ENCODE results near the gene SETDB1. TPM values are rescaled to one million over a fixed set of nuclear protein-coding genes. Genes with fewer than 3 reads are reported as not detected.

SETDB1 gene
- total RNA-seq, 4 donors from 2014 or later: 19.5 to 59.7 (median 39.2) TPM

DNA sequence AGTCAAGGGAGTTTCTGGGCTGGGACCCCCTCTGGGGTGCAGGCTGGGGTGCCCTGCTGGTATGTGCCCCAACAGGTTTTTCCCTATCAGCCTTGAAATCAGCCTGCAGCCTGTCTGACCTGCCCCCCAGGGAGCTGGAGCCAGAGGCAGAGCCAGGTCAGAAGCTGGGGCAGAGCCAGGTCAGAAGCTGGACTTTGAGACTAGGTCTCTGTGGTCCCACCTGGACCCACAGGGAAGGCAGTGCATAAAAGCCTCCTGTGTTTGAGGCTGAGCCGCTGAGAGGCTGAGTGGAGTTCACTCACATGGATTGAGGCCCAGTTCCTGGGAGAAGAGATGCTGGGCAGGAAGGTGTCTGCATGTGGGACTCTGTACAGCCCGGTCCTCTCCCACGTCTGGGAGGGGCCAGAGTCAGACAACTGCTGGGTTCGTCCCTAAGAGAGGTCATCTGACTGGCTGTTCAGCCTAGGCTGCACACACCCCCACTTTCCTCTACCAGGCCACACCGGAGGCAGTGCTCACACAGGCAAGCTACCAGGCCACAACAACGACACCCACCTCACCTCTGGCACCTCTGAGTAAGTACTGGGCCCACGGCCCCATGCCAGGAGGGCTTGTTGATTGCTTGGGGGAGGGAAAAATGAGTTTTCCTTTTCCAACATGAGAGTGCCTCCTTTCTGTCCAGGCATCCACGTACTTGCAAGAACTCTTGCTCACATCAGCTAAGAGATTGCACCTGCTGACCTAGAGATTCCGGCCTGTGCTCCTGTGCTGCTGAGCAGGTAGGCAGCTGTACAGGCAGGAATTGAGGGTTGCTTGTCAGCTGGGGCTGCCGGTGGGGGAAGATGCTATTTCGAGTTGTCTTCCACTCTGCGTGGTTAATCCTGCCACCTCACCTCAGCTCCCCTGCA is 55.9 kb downstream of the SETDB1 start, which contains the start of gene ANXA9:
ANXA9 (plus strand) TSS at position 488 of the 908 bp plus-strand sequence. CDS start 814 bp downstream, outside the sequence.
- Histone ChIP-seq H3K4me3 (no peak within 1 kb of the TSS), H3K36me3 (no peaks in the 10 kb centered on the region), H3K27ac (peak within 1 kb of the TSS in 1 of 4 donors; percentile 42), H3K27me3 (no peaks in the 10 kb centered on the region), H3K9me3 (no peaks in the 10 kb centered on the region), H3K4me1 (peaks cover 11 to 38% (median 32%) of the 10 kb centered on the region in 4 donors)
- intact Hi-C loops (cut with DNase I; ENCODE audit: low total_unique reads): no loop called here
- in situ Hi-C loops (cut with MboI; ENCODE audit: low pct_ligation_motif_present in 1 of 4, low pct_unique_long_range_greater_than_20kb in 1 of 4, low sequenced_read_pairs in 3 of 4): no loop called here
- DNase-seq: peak; percentile 55
- TF ChIP-seq, protein P1, sequence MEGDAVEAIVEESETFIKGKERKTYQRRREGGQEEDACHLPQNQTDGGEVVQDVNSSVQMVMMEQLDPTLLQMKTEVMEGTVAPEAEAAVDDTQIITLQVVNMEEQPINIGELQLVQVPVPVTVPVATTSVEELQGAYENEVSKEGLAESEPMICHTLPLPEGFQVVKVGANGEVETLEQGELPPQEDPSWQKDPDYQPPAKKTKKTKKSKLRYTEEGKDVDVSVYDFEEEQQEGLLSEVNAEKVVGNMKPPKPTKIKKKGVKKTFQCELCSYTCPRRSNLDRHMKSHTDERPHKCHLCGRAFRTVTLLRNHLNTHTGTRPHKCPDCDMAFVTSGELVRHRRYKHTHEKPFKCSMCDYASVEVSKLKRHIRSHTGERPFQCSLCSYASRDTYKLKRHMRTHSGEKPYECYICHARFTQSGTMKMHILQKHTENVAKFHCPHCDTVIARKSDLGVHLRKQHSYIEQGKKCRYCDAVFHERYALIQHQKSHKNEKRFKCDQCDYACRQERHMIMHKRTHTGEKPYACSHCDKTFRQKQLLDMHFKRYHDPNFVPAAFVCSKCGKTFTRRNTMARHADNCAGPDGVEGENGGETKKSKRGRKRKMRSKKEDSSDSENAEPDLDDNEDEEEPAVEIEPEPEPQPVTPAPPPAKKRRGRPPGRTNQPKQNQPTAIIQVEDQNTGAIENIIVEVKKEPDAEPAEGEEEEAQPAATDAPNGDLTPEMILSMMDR (IDR thresholded peaks at IDR 0.05): no peak
- no peak for TF ChIP-seq EP300 (IDR thresholded peaks at IDR 0.05; ENCODE audit: low read depth)
- no peak for TF ChIP-seq POLR2AphosphoS5 (IDR thresholded peaks at IDR 0.05)
- no peak for TF ChIP-seq POLR2A (IDR thresholded peaks at IDR 0.05)
- 53% methylated on average over 12 of the region's 12 CpGs; no CpG with 5 or more reads in 1 of the 2 donors for WGBS, 2 donors (ENCODE audit: low coverage in 1 of 2)

DNA sequence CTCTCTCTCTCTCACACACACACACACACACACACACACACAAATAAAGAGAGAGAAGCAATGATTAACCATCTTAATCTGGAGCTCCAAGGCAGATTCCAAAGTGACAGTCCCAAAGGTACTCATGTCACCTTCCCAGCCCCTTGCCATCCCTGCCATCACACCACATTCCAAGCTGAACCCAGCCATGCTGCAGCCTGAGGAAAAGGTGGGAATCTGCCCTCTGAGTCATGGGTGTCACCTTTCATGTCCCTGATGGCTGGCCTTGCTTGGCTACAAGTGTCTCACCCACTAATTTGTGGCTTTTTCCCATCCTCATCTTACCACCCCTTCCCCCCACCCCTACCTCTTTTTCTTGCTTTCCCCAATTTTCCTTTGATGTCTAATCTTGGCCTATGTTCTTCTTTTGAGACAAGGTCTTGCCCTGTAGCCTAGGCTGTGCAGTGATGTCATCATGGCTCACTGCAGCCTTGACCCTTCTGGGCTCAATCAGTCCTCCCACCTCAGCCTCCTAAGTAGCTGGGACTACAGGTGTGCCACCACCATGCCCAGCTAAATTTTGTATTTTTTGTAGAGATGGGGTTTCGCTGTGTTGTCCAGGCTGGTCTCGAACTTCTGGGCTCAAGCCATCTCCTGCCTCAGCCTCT is 59.1 kb downstream of the SETDB1 start:
- Histone ChIP-seq H3K4me1 (peaks cover 0 to 17% (median 15%) of the 10 kb centered on the region in 4 donors), H3K27me3 (no peaks in the 10 kb centered on the region), H3K4me3 (no peak overlapping the region), H3K9me3 (no peaks in the 10 kb centered on the region), H3K36me3 (no peaks in the 10 kb centered on the region), H3K27ac (no peak overlapping the region)
- intact Hi-C loops (cut with DNase I; ENCODE audit: low total_unique reads): no loop called here
- DNase-seq: no peak
- 92% methylated on average over 2 of the region's 2 CpGs; no CpG with 5 or more reads in 1 of the 2 donors for WGBS, 2 donors (ENCODE audit: low coverage in 1 of 2)
- TF ChIP-seq, protein P1 (IDR thresholded peaks at IDR 0.05): no peak
- TF ChIP-seq POLR2A (IDR thresholded peaks at IDR 0.05): no peak
- no peak for TF ChIP-seq EP300 (IDR thresholded peaks at IDR 0.05; ENCODE audit: low read depth)
- TF ChIP-seq POLR2AphosphoS5 (IDR thresholded peaks at IDR 0.05): no peak
- in situ Hi-C loops (cut with MboI; ENCODE audit: low pct_ligation_motif_present in 1 of 4, low pct_unique_long_range_greater_than_20kb in 1 of 4, low sequenced_read_pairs in 3 of 4): no loop called here

DNA sequence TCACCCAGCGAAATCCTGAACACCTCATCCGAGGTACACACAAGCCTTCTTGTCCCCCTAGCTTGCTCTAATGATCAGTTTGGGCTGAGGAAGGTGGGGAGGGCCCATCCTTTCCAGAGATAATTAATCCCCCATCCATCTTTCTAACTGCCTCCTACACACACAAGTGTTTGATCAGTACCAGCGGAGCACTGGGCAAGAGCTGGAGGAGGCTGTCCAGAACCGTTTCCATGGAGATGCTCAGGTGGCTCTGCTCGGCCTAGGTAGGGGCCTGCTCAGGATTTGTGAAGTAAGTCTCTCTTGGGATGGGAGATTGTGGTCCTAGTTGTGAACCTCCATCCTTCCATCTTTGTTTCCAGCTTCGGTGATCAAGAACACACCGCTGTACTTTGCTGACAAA is 61.8 kb downstream of the SETDB1 start:
- DNase-seq: no peak

More for the DNA sequence above, 61.8 kb downstream of the SETDB1 start:
- H3K9me3 ChIP-seq: no peaks in the 10 kb centered on the region
- in situ Hi-C loops (cut with MboI; ENCODE audit: low pct_ligation_motif_present in 1 of 4, low pct_unique_long_range_greater_than_20kb in 1 of 4, low sequenced_read_pairs in 3 of 4) (no loop called here), intact Hi-C loops (cut with DNase I; ENCODE audit: low total_unique reads) (no loop called here)
- WGBS, 2 donors (ENCODE audit: low coverage in 1 of 2): 89 to 93% methylated on average over 3 to 7 of the region's 7 CpGs
- no peaks in the 10 kb centered on the region for H3K36me3 ChIP-seq
- TF ChIP-seq, protein P1 (IDR thresholded peaks at IDR 0.05): no peak
- TF ChIP-seq POLR2AphosphoS5 (IDR thresholded peaks at IDR 0.05) (no peak), EP300 (IDR thresholded peaks at IDR 0.05; ENCODE audit: low read depth) (no peak), POLR2A (IDR thresholded peaks at IDR 0.05) (no peak)
- H3K4me1 ChIP-seq: no peaks in the 10 kb centered on the region
- no peak overlapping the region for H3K4me3 ChIP-seq
- H3K27ac ChIP-seq: no peak overlapping the region
- no peaks in the 10 kb centered on the region for H3K27me3 ChIP-seq

Data from transverse colon (tissue), 4 donors.